DND-41 (cell line): ENCODE measurements around the gene LOXL3.
A peak's percentile ranks its signal among the peaks of the same experiment; 100 is the strongest.

Source experiments
- ATAC-seq: fragments of 200-7000 bp; cut with Tn5 transposase; 3 replicates; pipeline ENCODE4 v1.9.1; 2021; ENCODE audit warnings: low read depth; ENCODE audit not compliant: insufficient read depth
- DNase-seq: peaks from one replicate; pipeline ENCODE4 v3.0.0-alpha.2; 2020
- H2AFZ ChIP-seq: 2 replicates; pipeline ENCODE4 v1.6.0; 2012; ENCODE audit warnings: low read depth, low read length
- H3K27ac ChIP-seq: 2 replicates; pipeline ENCODE4 v1.5.1; 2012; ENCODE audit warnings: low read length, inconsistent platforms
- H3K27me3 ChIP-seq: fragments of 200-600 bp; sonication (generic); 2 replicates; pipeline ENCODE4 v1.6.0; 2012; ENCODE audit warnings: low read length, mild to moderate bottlenecking, inconsistent platforms; ENCODE audit not compliant: insufficient read depth, poor library complexity
- H3K36me3 ChIP-seq: 2 replicates; pipeline ENCODE4 v1.5.1; 2012; ENCODE audit warnings: low read length, inconsistent platforms; ENCODE audit not compliant: insufficient read depth
- H3K4me1 ChIP-seq: 2 replicates; pipeline ENCODE4 v1.5.1; 2012; ENCODE audit warnings: mild to moderate bottlenecking, low read length; ENCODE audit not compliant: insufficient read depth
- H3K4me2 ChIP-seq: 2 replicates; pipeline ENCODE4 v1.6.0; 2012; ENCODE audit warnings: mild to moderate bottlenecking, moderate library complexity, low read length, inconsistent platforms; ENCODE audit not compliant: insufficient read depth
- H3K4me3 ChIP-seq, 2 experiments: fragments of 200-600 bp in 1 of 2; shearing (Covaris generic) in 1 of 2; 2 replicates each; pipeline ENCODE4 v1.5.1; 2012 to 2016; ENCODE audit warnings: inconsistent platforms in 2 of 2, low read length in 2 of 2, mild to moderate bottlenecking in 2 of 2, low read depth in 1 of 2, moderate library complexity in 1 of 2
- H3K79me2 ChIP-seq: 2 replicates; pipeline ENCODE4 v1.6.0; 2012; ENCODE audit warnings: low read length, inconsistent platforms; ENCODE audit not compliant: insufficient read depth
- H3K9ac ChIP-seq: 2 replicates; pipeline ENCODE4 v1.6.0; 2012; ENCODE audit warnings: low read depth, mild to moderate bottlenecking, inconsistent platforms, low read length, moderate library complexity
- H3K9me3 ChIP-seq: 2 replicates; pipeline ENCODE4 v1.5.1; 2012; ENCODE audit warnings: low read length, moderate library complexity, mild to moderate bottlenecking, inconsistent platforms; ENCODE audit not compliant: insufficient read depth, severe bottlenecking
- H4K20me1 ChIP-seq: 2 replicates; pipeline ENCODE4 v1.6.0; 2012; ENCODE audit warnings: low read length; ENCODE audit not compliant: insufficient read depth
- EZH2 ChIP-seq: IDR thresholded peaks from 3 replicates; pipeline ENCODE4 v1.6.1; 2012; ENCODE audit warnings: borderline replicate concordance, low read depth, mild to moderate bottlenecking, moderate library complexity, low read length, inconsistent platforms; ENCODE audit not compliant: severe bottlenecking
- TF ChIP-seq, protein P1 (sequence below): IDR thresholded peaks from 2 replicates; pipeline ENCODE4 v1.5.1; 2012; ENCODE audit warnings: borderline replicate concordance, low read length, moderate library complexity, mild to moderate bottlenecking; ENCODE audit not compliant: poor library complexity, severe bottlenecking; ENCODE audit errors: extremely low read depth

LOXL3 gene

DNA sequence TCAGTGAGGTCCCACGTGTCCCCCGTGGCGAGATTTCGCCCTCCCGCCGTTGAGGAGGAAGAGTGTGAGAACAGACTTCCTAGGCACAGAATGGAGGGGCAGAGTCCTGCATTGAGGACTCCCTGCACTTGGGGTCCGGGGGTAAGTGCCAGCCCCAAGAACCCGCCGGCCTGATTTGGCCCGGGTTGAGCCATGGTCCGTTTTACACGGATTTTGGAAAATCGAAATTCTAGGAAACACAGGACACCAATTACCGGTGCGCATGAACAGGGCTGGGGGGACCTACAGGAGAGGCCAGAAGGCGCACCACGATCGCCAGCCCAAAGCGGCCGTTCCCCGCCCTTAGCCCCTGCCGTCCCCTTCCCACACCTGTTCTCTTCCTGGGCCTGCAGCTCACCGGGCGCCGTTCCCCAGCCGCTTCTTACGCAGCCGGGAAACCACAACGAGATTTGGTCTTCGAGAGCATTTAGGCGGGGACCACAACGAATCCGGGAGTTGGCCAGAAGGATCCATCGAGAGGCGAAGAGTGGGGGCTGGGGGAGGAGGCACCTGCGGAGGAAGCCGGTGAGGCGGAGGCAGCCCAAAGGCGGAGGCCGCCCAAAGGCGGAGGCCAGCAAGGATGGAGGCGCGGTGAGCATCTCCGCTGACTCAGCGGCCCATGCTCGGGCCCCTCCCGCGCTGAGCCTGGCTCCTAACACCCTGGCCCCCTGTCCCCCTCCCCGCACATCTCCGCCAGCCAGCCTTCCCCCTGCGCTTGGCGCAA, 40.0 kb downstream of the LOXL3 start:
- Histone ChIP-seq H3K27ac (no peak overlapping the region), H3K4me1 (peaks cover 8% of the 10 kb centered on the region; the same call in 1 of the 2 replicates), H3K4me3 (no peak overlapping the region), H2AFZ (no peak overlapping the region; the same call in 1 of the 2 replicates), H3K36me3 (no peaks in the 10 kb centered on the region), H3K79me2 (no peaks in the 10 kb centered on the region), H3K9me3 (no peaks in the 10 kb centered on the region), H4K20me1 (no peaks in the 10 kb centered on the region), H3K9ac (no peak overlapping the region), H3K4me2 (peak overlapping the region; percentile 17; the same call in 1 of the 2 replicates), H3K27me3 (peaks cover 23% of the 10 kb centered on the region)
- ATAC-seq = peak; percentile 76
- TF ChIP-seq EZH2 = peak; percentile 75
- TF ChIP-seq, protein P1, sequence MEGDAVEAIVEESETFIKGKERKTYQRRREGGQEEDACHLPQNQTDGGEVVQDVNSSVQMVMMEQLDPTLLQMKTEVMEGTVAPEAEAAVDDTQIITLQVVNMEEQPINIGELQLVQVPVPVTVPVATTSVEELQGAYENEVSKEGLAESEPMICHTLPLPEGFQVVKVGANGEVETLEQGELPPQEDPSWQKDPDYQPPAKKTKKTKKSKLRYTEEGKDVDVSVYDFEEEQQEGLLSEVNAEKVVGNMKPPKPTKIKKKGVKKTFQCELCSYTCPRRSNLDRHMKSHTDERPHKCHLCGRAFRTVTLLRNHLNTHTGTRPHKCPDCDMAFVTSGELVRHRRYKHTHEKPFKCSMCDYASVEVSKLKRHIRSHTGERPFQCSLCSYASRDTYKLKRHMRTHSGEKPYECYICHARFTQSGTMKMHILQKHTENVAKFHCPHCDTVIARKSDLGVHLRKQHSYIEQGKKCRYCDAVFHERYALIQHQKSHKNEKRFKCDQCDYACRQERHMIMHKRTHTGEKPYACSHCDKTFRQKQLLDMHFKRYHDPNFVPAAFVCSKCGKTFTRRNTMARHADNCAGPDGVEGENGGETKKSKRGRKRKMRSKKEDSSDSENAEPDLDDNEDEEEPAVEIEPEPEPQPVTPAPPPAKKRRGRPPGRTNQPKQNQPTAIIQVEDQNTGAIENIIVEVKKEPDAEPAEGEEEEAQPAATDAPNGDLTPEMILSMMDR = no peak
- peak; percentile 68 for DNase-seq

DNA sequence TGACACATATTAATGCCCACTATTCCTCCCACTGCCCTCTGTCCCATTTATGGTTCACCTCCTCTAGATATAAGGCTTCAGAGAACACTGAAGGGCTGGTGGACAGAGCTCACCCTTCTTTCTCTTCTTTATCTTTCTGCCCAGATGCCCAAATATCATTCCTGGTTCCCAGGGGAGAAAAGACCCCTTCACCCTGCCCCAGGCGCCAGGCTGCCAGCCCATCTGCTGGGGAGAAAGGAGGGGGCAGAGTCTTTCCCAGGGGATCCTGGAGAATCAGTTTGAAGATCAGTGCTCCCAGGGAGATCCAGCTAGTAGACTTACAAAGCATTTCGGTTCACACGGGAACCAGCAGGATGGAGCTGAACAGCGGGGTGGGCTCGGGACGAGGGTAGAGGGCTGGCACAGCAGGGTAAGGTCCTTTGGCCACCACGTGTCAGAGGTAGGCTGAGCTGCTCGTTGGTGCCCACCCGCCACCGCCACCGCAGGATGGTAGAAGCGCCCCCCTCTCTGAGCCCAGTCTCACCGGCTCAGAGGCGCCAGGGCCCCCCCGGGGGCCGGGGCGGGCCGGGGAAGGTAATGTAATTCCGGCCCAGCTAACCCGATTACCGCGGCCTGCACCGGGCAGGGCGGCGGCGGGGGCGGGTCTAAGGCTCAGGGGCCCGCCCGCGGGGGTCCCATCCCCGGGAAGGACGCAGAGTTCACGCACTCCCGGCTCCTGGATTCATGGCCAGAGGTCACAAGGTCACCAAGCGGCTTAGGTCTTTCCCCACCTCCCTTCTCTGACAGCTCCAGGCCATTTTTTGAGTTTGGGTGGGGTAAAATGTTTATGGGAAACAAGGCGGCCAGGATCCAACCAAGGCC, 40.8 kb downstream of the LOXL3 start:
- H3K79me2 ChIP-seq = no peaks in the 10 kb centered on the region
- DNase-seq = no peak
- H3K4me3 ChIP-seq = no peak overlapping the region
- H3K9me3 ChIP-seq = no peaks in the 10 kb centered on the region
- H3K36me3 ChIP-seq = no peaks in the 10 kb centered on the region
- peaks cover 16% of the 10 kb centered on the region for H3K4me1 ChIP-seq
- H2AFZ ChIP-seq = no peak overlapping the region
- no peaks in the 10 kb centered on the region for H4K20me1 ChIP-seq
- H3K27ac ChIP-seq = no peak overlapping the region
- H3K27me3 ChIP-seq = peaks cover 19% of the 10 kb centered on the region
- no peak for ATAC-seq
- H3K9ac ChIP-seq = no peak overlapping the region
- H3K4me2 ChIP-seq = no peak overlapping the region
- TF ChIP-seq, protein P1 = no peak
- no peak for TF ChIP-seq EZH2

- Histone ChIP-seq H4K20me1 (no peaks in the 10 kb centered on the region), H3K4me1 (peaks cover 26% of the 10 kb centered on the region), H2AFZ (no peak overlapping the region), H3K4me2 (no peak overlapping the region), H3K36me3 (no peaks in the 10 kb centered on the region; the same call in 1 of the 2 replicates), H3K9me3 (no peaks in the 10 kb centered on the region), H3K4me3 (no peak overlapping the region), H3K27ac (no peak overlapping the region), H3K27me3 (peaks cover 19% of the 10 kb centered on the region), H3K9ac (no peak overlapping the region), H3K79me2 (peaks cover 7% of the 10 kb centered on the region)
- no peak for ATAC-seq
- TF ChIP-seq, protein P1 = no peak
- no peak for TF ChIP-seq EZH2
- no peak for DNase-seq
Observed at GRCh38 chr2:74511104-74511989, 42.4 kb downstream of the LOXL3 start.
